HG02884 (cell line): ENCODE measurements around the gene SUN2.
"Not testable (repeated sequence)": the region's sequence is repeated elsewhere in the genome, so short reads cannot be mapped to it uniquely, and the experiment has no call there.

Experiments
- ATAC-seq: cut with Tn5 transposase; IDR thresholded peaks from one replicate; pipeline ENCODE4 v1.9.1; 2021; ENCODE audit warnings: mild to moderate bottlenecking, moderate library complexity; ENCODE audit not compliant: unreplicated experiment

Gene SUN2, protein sequence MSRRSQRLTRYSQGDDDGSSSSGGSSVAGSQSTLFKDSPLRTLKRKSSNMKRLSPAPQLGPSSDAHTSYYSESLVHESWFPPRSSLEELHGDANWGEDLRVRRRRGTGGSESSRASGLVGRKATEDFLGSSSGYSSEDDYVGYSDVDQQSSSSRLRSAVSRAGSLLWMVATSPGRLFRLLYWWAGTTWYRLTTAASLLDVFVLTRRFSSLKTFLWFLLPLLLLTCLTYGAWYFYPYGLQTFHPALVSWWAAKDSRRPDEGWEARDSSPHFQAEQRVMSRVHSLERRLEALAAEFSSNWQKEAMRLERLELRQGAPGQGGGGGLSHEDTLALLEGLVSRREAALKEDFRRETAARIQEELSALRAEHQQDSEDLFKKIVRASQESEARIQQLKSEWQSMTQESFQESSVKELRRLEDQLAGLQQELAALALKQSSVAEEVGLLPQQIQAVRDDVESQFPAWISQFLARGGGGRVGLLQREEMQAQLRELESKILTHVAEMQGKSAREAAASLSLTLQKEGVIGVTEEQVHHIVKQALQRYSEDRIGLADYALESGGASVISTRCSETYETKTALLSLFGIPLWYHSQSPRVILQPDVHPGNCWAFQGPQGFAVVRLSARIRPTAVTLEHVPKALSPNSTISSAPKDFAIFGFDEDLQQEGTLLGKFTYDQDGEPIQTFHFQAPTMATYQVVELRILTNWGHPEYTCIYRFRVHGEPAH

DNA sequence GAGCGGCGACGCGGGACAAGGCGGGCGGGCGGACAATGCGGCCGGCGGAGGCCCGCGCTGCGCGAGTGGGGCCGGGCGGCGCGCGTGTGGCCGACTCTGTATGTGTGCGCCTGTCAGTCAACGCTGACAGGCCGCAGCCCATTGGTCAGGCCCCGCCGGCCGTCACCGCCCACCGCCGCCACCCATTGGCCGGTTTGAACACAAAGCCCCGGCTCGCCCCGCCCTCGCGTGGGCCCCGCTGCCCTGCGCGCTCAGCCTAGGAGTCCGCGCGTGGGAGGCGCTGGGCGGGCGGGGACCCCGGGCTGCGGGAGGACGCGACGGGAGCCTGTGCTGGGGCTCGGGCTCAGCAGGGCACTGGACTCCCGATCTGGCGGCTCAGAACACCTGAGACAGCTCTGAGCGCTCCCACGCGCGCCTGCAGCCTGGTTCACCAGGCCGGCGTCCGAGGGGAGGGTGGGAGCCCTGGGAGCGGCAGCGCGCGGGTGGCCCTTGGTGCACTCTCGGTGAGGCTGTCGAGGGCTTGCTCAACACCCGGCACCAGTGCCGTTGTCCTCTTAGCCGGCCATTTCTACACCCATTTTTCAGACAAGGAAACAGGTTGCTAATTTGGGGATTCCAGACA, at the start of gene SUN2:
SUN2 (minus strand) TSS at position 88 of the 622 bp plus-strand sequence. CDS start 3,370 bp downstream, outside the sequence.
- ATAC-seq = peak; percentile 51

- ATAC-seq = not testable (repeated sequence)
Measured at GRCh38 chr22:38805041-38805593, 49.3 kb upstream of the SUN2 start.

GRCh38 chr22:38802671-38803121, 46.9 kb upstream of the SUN2 start:
- no peak for ATAC-seq

DNA sequence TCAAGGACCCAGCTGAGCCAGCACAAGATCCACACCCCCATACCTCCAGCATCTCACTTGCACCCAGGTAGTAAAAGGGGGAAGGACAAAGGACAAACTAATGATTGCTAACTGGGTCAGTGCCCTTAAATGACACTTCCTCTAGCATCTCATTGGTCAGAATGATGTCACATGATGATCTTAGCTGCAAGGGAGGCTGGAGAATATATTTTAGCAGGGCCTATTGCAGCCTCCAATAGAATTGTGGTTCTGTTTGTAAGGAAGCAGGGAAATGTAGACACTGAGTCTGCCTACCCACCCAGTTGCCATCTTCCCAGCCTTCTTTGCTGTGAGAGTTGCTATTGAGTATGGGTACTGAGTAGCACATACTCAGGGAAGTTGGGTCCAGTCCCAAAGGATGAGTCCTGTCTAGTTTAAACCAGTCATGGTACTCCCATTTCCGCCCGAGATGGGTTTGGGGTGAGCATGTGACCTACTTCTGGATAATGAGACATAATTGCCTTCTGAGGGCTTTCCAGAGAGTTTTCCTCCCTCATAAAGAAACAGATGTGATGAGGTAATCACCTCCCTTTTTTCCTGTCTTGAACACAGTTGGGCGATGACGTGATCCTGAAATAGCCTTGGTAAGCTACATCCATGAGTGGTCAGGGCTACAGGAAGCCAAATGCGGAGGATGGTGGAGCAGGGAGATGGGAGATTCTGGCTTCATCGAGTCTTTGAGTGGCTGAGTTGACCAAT, 43.6 kb upstream of the SUN2 start:
- no peak for ATAC-seq

- ATAC-seq = no peak
Measured at GRCh38 chr22:38798496-38798895, 42.7 kb upstream of the SUN2 start.

- no peak for ATAC-seq
Measured at GRCh38 chr22:38796262-38796957, 40.6 kb upstream of the SUN2 start.

DNA sequence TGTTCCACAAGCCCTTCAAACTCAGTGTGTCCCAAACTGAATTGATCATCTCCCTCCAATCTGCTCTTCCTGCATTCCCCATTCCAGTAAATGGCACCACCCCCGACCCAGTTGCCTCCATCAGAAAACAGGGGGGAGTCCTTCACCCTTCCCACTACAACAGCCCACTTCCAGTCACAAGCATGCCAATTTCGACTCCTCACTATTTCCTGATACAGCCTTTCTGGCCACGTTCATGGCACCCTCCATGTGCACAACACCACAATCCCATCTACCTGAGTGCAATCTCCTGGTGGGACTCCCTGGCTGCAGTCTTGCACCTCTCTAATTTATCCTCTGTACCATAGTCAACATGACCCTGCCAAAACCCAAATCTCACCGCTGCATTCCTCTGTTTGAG, 39.8 kb upstream of the SUN2 start:
- no peak for ATAC-seq

DNA sequence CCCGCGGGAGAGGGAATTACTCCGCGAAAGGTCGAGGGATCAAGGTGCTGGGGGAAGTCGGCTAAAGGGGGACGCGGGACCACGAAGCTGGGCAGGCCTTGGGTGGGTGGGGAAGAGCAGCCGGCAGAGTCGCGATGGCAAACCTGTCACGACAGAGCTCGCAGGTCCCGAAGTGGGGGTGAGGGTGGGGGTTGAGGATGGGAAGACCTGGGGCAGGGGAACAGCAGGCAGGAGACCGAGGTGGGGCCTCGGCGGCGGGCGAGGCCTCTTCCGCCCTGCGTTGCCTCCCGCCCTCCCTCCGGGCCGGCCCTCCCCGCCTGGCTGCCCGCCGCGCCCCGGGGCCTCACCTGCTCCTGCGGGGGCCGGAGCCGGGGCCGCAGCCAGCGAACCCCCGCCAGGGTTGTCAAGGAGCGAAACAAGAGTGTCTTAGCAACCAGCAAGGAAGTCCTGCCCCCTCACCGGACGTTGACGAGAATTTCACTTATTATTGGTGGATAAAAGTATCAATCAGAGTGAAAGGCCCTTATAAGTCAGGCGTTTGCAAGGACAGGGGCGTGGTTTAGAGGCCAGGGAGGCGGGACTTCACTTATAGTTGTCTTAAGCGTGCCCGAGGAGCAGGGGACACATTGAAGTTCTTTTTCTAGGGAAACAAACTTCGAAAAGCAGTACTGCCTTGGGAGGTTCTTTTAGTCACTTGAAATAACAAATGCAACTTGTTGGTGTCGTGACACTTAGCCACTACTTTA, 38.1 kb upstream of the SUN2 start, which contains the start of gene DNAL4:
DNAL4 (minus strand) TSS at position 423 of the 746 bp plus-strand sequence. CDS start 11,412 bp downstream, outside the sequence.
- ATAC-seq = peak; percentile 86

GRCh38 chr22:38793317-38793716, 37.5 kb upstream of the SUN2 start:
- ATAC-seq = no peak

- ATAC-seq = no peak
Measured at GRCh38 chr22:38792833-38793232, 37.0 kb upstream of the SUN2 start.

DNA sequence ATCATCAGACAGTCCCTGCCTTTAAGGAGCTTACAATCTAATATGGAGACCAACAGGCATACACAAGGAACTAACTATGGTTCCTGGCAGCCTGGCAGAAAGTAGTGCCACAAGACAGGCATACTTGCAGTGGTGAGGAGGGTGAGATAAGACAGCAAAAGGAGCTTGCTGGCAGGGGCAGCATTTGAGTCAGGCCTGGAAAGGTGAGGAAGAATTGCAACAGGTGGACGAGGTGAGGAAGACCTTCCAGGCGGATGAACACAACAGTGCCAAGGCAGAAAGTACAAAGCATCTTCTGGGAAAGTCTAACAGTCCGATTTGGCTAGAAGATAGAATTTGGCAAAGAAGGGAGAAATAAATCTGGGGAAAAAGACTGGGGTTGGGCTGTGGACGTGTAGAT, 33.8 kb upstream of the SUN2 start:
- ATAC-seq = no peak

- no peak for ATAC-seq
Measured at GRCh38 chr22:38788846-38789245, 33.0 kb upstream of the SUN2 start.

DNA sequence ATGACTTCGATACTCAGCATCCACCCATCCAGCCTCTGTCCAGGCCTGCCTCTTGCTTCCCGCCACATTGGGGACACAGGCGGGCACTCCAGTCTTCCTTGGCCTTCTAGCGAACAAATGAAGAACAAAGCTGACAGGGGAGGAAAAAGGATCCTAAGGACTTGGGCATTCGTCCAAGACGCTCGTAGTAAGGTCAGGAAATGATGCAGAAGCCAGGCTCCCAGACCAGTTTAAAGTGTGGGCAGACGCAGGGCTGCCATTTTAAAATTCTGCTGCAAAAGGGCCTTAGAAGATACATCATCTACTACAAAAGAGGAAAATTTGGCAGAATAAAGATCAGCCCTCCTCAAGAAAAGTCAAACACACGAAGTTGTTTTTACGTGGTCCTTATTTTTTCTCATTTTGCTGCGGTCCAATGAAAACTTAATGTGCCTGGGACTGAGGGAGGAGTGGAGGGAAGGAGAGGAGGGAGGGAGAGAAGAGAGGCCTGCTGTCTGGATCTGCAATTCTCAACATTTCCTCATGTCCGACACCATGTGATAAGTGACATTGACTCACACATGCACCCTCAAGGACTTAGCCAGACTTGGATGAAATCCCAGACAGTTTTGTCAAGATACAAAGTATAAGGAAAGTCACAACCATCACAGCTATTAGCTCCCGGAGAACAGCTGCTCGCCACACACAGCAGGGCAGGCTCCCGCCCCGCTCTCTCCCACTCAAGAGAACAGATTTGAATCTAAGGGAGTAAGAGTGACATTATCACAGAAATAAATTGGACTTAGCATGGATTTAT, 32.4 kb upstream of the SUN2 start:
- no peak for ATAC-seq

DNA sequence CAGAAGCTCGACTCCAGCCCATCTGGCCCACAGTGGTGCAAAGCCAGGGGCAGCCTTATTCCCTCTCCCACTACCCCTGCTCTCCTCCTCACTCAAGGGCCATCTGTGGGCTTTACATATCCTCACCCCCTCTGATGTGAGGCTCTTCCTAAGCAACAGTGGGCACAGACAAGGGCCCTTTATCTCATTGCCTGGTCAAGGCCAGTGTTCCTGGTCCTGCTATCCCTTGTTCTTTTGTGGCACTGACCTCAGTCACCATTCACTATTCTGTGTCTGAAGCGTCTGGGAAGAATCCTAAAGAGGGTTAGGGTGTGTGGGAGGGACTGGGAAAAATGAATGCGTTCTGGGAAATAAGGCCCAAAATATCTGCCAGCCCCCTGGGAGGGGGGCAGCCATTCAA, 30.8 kb upstream of the SUN2 start:
- no peak for ATAC-seq

GRCh38 chr22:38784856-38785255, 29.1 kb upstream of the SUN2 start:
- no peak for ATAC-seq

- no peak for ATAC-seq
Measured at GRCh38 chr22:38784035-38784434, 28.2 kb upstream of the SUN2 start.

- ATAC-seq = no peak
Measured at GRCh38 chr22:38783095-38783615, 27.4 kb upstream of the SUN2 start.

- no peak for ATAC-seq
Measured at GRCh38 chr22:38782402-38783094, 26.8 kb upstream of the SUN2 start.
